Measurements from ENCODE around the gene LMBR1.

LMBR1 gene

DNA sequence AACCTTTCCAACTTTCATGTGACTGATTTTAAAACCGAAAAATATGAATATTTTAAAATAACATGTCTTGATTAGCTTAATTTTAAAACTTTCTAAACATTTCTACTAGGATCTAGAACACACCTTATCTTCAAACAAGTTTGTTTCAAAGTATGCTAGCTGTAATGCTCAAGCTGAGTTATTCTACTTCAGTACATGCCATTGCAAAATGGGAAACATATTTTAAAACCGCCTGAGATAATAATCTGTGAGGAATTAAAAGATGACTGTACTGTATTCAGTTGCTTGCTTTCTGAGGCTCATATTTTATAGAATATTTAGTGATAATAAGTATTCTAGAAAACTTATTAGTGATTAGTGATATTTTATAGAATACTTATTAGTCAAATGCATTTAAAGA is 99.6 kb downstream of the LMBR1 start:
- DNase-seq: no peak

DNA sequence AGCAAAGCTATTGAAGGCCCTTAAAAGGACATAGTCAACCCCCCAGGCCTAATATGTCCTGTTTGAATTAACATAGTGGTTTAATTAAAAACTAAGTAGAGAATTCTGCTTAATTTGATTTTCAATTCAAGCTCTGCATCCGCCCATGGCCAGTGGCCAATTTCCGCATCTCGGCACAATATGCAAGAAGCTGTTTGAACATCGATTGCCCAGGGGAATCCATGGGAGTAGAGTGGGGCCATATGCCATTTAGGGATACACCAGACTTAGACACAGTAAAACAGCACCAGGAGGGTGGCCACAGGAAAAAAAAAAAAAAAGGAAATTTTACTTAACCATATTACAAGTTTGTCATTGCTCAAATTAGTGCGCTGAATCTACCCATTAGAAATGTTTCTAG is 100.4 kb downstream of the LMBR1 start:
- DNase-seq: no peak

DNA sequence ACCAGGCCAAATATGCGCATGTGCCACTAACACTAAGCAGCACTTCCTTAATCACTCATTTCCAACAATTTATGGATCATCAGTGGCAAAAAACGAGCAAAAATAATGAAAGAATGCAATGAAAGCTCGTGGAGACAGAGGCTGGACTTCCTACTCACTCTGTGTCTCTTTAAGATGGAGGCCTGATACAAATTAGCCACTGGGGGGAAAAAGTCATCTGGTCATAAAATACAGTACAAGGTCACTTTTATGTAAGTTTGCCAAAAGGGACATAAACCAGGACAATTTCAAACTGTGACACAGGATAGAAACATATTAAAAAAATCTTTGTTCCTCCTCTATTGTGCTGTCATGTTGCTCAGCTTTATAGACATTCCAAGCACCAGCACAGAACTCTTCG is 101.7 kb downstream of the LMBR1 start:
- DNase-seq: no peak

DNA sequence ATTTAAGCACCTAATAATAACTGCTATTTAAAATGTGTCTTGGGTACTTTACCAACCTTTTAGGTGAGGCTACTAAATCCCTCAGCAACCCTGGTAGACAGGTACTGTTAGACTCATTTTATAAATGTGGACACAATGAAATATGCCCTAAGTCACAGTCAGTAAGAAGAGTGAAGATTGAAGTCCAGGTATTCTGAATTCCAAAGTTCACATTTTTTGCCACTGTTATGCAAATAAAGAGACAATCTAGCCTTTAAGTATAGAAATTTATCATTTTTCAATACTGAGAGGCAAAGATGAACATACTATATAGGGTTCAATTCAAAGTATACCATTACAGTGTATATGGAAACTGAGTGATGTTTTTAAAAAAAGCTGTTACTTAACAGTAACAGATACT is 102.7 kb downstream of the LMBR1 start:
- no peak for DNase-seq

- no peak for DNase-seq
These were observed 106.9 kb downstream of the LMBR1 start for GRCh38 chr7:156785998-156786543.

DNA sequence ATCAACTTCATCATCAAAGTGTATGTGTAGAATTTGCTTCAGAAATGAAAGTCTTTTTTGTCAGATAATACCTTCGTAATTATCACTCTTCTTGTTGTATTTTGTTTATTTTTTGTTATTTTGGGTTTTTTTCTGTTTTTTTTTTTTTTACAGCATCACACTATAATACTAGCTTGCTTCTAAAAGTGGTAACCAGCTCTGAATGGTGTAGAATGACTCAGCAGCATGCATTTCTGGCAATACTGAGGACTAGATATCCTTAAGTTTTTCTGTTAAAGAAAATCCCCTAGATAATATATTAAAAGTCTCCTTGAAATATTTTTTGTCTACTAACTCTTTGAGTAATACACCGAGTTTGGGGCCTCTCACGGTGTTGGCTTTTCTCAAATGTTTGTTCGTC is 109.1 kb downstream of the LMBR1 start:
- DNase-seq: peak in 1 of 5 experiments; percentile 51

DNA sequence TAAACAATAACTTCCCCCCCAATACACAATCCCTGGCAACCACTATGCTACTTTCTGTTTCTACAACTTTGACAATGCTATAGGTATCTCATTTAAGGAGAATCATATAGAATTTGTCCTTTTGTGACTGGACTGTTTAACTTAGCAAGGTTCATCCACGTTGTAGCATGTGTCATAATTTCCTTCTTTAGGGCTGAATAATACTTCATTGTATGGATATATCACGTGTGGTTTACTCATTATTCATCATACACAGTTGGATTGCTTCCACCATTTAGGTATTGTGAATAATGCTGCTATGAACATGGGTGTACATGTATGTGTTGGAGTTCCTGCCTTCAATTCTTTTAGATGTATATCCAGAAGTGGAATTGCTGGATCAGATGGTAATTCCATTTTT is 111.0 kb downstream of the LMBR1 start:
- no peak for DNase-seq

- peak in 1 of 5 experiments; percentile 90 for DNase-seq
These were observed 112.1 kb downstream of the LMBR1 start for GRCh38 chr7:156780724-156781455.

GRCh38 chr7:156778668-156779067 is 114.3 kb downstream of the LMBR1 start:
- peak in 1 of 5 experiments; percentile 52 for DNase-seq

DNA sequence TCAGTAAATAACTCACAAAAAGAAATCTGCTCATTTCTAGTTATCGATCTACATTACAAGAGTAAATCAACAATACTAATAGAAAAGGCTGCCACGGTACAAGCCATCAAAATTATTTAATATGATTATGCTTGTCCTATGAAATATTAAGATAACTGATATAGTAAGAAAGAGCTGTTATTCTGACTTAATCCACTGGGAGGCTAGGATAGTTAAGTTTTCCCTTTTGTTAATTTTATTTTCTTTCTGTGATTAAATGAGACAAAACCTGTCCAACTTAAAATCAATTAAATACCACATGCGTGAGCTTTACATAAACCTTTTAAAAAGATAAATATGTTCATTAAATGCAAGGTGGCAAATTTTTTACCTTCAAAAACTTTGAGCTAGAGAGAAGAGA is 114.8 kb downstream of the LMBR1 start:
- DNase-seq: no peak

DNA sequence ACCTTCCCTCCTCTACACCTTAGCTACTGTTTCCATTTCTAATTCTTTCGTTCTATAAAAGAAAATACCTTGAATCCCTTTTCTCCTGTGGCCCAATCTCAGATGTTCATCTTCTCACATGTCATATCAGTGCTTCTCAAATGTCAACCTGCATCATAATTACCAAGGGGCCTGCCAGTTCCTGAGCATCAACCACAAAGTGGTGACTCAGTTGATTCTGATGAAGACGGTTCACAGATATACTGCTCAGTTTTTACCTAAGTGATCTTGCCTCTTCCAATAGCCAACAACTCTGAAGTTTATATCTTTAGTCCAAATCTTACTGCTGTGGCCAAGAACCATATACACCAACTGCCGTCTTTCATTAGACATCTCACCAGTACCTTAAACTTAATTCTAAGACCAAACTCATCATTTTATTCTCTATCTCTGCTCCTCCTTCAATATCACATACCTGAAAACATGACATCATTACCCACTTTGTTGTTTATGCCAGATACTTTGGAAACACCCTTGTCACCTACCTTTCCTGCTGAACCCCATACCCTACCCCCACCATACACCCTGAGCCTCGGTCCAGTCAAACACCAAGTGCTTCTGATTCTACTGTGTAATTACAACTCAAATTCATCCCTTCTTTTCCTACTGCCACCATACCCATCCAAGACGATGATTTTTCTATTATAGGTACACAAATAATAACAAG is 115.5 kb downstream of the LMBR1 start:
- peak in 2 of 5 experiments; percentile 12 to 99 for DNase-seq

GRCh38 chr7:156776527-156776926 is 116.5 kb downstream of the LMBR1 start:
- no peak for DNase-seq

DNA sequence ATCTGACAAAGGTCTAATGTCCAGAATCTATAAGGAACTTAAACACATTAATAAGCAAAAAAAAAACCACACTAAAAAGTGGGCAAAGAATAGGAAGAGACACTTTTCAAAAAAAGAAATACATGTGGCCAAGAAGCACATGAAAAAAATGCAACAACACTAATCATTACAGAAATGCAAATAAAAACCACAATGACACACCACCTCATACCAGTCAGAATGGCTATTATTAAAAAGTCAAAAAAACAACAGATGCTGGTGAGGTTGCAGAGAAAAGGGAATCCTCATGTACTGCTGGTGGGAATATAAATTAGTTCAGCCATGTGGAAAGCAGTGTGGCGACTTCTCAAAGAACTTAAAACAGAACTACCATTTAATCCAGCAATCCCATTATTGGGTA is 119.0 kb downstream of the LMBR1 start:
- peak in 1 of 5 experiments; percentile 63 for DNase-seq

- DNase-seq: no peak
These were observed 120.3 kb downstream of the LMBR1 start for GRCh38 chr7:156772725-156773124.

DNA sequence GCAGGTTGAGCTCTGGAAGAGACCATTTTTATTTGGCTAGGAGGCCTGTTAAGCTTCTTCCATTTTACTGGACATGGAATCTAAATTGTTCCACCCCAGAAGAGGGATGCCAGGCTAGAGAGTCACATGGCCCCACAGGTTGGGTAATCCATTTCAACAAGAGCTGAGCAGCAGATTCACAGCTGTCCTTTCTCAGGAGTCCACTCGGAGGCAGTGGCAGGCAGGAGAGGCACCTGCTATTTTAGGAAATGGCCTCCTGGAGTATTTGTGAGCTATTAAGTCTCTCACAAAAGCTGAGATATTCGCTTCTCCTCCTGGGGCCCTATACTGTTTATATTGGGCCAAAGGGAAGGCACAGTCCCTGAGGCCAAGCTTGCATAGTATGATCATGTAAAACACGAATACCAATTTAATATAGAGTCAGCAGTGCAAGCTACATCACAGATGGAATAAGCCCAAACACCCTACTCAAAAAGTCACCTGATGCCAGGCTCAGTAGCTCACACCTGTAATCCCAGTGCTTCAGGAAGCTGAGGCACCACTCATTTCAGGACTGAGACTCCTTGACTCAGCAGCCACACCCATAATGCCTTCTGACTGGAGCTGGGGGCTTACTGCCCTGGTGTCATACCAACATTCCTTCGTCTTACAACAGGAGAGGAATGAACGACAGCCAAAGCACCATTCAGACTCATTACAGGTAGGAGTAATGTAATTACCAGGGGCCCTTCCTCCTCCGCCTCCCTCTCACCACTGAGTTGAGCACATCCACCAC is 124.1 kb downstream of the LMBR1 start:
- peak in 1 of 5 experiments; percentile 40 for DNase-seq

- no peak for DNase-seq
These were observed 126.3 kb downstream of the LMBR1 start for GRCh38 chr7:156766666-156767065.

GRCh38 chr7:156765901-156766656 is 126.9 kb downstream of the LMBR1 start:
- DNase-seq: no peak

- no peak for DNase-seq
These were observed 128.2 kb downstream of the LMBR1 start for GRCh38 chr7:156764766-156765165.

GRCh38 chr7:156764016-156764669 is 128.8 kb downstream of the LMBR1 start:
- DNase-seq: peak in 1 of 5 experiments; percentile 52

GRCh38 chr7:156759579-156760202 is 133.3 kb downstream of the LMBR1 start:
- no peak for DNase-seq

- no peak for DNase-seq
These were observed 133.8 kb downstream of the LMBR1 start for GRCh38 chr7:156759143-156759542.
